Upper lobe of left lung (tissue), 6 donors: ENCODE measurements around the gene TBC1D3B. TPM values are rescaled to one million over a fixed set of nuclear protein-coding genes. Genes with fewer than 3 reads are reported as not detected.
A peak's percentile ranks its signal among the peaks of the same experiment; 100 is the strongest.
"Not testable (repeated sequence)": the region's sequence is repeated elsewhere in the genome, so short reads cannot be mapped to it uniquely, and the experiment has no call there.

Source experiments
- ATAC-seq, 2 donors: fragments of 200-7000 bp; cut with Tn5 transposase; one replicate each; pipeline ENCODE4 v1.9.1; 2022; ENCODE audit warnings: mild to moderate bottlenecking in 2 of 2, moderate library complexity in 2 of 2; ENCODE audit not compliant: low FRiP score in 2 of 2
- DNase-seq, 2 donors: peaks; one replicate each; pipeline ENCODE4 v3.0.0-alpha.2; 2019 to 2020
- H3K27ac ChIP-seq, 4 donors: fragments of 200-600 bp; sonication (generic); one replicate each; pipeline ENCODE4 v1.5.1; 2016 to 2019
- H3K27me3 ChIP-seq, 4 donors: fragments of 200-600 bp; sonication (generic); one replicate each; pipeline ENCODE4 v1.5.1; 2017 to 2019
- H3K36me3 ChIP-seq, 4 donors: fragments of 200-600 bp; sonication (generic); one replicate each; pipeline ENCODE4 v1.5.1; 2016 to 2019
- H3K4me1 ChIP-seq, 4 donors: fragments of 200-600 bp; sonication (generic); one replicate each; pipeline ENCODE4 v1.5.1; 2018 to 2019
- H3K4me3 ChIP-seq, 4 donors: fragments of 200-600 bp; sonication (generic); one replicate each; pipeline ENCODE4 v1.5.1; 2017 to 2019; ENCODE audit warnings: mild to moderate bottlenecking in 2 of 4, moderate library complexity in 1 of 4
- H3K9me3 ChIP-seq, 4 donors: fragments of 200-600 bp; sonication (generic); one replicate each; pipeline ENCODE4 v1.5.1; 2018 to 2019
- CTCF ChIP-seq, 6 experiments: fragments of 450-650 bp in 4 of 6; fragments of 200-600 bp in 2 of 6; sonication (generic) in 2 of 6; IDR thresholded peaks; one replicate each; pipeline ENCODE4 v1.5.1; 2016 to 2019; ENCODE audit warnings: antibody characterized with exemption in 6 of 6
- EP300 ChIP-seq, 4 donors: sonication (generic); formaldehyde crosslinking; IDR thresholded peaks; one replicate each; pipeline ENCODE4 v1.5.1; 2017; ENCODE audit warnings: antibody characterized with exemption in 4 of 4, control low read depth in 2 of 4
- POLR2A ChIP-seq, 4 donors: fragments of 450-650 bp; IDR thresholded peaks; one replicate each; pipeline ENCODE4 v1.5.1; 2016 to 2017; ENCODE audit warnings: antibody characterized with exemption in 4 of 4, mild to moderate bottlenecking in 2 of 4
- POLR2AphosphoS5 ChIP-seq, 2 donors: sonication (generic); formaldehyde crosslinking; IDR thresholded peaks; one replicate each; pipeline ENCODE4 v1.5.1; 2017; ENCODE audit warnings: antibody characterized with exemption in 2 of 2
- WGBS, 2 donors: methylation state at CpG; one replicate each; pipeline ENCODE4 v1.1.5; 2017 to 2018; 5-methylcytosine and 5-hydroxymethylcytosine counted together
- total RNA-seq, 6 donors: library from RNA; depleted of rRNA in 4 of 6; stranded (reverse); fragments of >200 nt in 4 of 6; gene quantifications; one replicate each; pipeline versions ENCODE4 v1.1.0 to v1.2.1, GENCODE V29; 2016 to 2021
- donor health status: DM: no; HTN: no; CAD: no; lungs with moderate emphysema.
- donor health status: DM: no; HTN: yes; CAD: no; lungs with severe emphysema.

Gene TBC1D3B
- total RNA-seq, 6 donors from 2014 or later: 3.6 to 8.9 (median 7.0) TPM; not detected in 1

DNA sequence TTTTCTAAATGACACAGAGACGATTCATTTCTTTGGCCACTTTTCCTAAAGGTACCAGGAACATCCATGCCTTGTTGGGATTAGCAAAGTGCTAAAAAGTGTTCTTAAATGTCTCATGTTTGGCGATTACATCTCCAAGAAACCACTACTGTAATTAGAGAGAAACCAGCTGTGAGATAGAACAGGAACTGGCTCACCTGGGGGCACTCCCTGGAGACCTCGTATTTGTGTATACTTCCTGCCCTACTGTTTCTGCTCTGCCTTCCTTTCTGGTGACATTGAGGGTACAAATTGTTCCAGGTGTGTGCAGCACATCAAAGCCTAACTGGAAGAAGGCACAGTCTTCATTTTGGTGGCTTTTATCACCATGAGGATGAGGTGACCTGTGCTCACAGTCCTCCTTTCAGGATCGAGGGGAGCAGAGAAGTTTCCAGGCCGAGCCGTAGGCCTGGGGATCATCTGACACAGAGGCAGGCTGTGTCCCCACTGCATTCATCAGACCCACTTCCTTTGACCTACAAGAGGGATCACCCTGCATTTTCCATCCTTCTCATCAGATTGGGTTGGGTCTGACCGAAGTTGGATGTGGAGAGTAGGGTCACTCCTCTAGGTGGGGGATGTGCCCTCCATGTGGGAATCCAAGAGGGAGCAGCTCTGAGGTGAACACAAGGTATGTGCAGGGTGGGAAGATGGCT, 49.1 kb downstream of the TBC1D3B start:
- Histone ChIP-seq H3K27me3 (no peaks in the 10 kb centered on the region), H3K27ac (no peak overlapping the region), H3K36me3 (no peaks in the 10 kb centered on the region), H3K4me3 (no peak overlapping the region), H3K4me1 (no peaks in the 10 kb centered on the region), H3K9me3 (peaks cover 0 to 18% (median 16%) of the 10 kb centered on the region in 4 donors)
- DNase-seq (no peak), ATAC-seq (no peak)
- TF ChIP-seq POLR2A (IDR thresholded peaks at IDR 0.05) (no peak), POLR2AphosphoS5 (IDR thresholded peaks at IDR 0.05) (peak in 1 of 2 donors; percentile 8)
- WGBS, 2 donors: 84 to 88% methylated on average over 7 of the region's 7 CpGs

- WGBS, 2 donors: 78 to 94% methylated on average over 7 of the region's 9 CpGs
- no peak for DNase-seq
Observed at GRCh38 chr17:36124879-36125824, 51.3 kb downstream of the TBC1D3B start.

DNA sequence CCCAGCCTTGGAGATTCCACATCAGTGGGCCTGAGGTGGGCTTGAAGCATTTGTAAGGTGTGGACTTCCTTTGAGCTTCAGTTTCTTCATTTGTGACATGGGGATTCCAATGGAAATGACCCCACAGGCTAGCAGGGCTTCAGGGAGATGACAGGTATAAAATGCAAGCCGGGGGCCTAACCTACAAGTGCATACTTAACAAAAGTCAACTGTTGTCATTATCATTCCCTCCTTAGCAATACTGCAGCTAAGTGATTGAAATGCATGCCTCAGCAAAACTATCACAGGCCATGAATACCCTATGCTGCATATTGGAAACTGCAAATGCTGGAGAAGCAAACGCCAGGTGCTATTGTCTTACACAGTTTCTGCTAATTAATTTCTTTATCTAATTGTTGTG, 53.0 kb downstream of the TBC1D3B start:
- Histone ChIP-seq H3K27ac (no peak overlapping the region), H3K4me1 (no peaks in the 10 kb centered on the region), H3K9me3 (peaks cover 0 to 18% (median 16%) of the 10 kb centered on the region in 4 donors), H3K4me3 (no peak overlapping the region), H3K36me3 (no peaks in the 10 kb centered on the region), H3K27me3 (no peaks in the 10 kb centered on the region)
- no peak for ATAC-seq
- TF ChIP-seq POLR2AphosphoS5 (IDR thresholded peaks at IDR 0.05) (no peak), CTCF (IDR thresholded peaks at IDR 0.05) (no peak), EP300 (IDR thresholded peaks at IDR 0.05) (no peak), POLR2A (IDR thresholded peaks at IDR 0.05) (no peak)
- no peak for DNase-seq
- WGBS, 2 donors: 83 to 88% methylated on average over 2 of the region's 2 CpGs

More at GRCh38 chr17:36124879-36125824, 51.3 kb downstream of the TBC1D3B start:
- Histone ChIP-seq H3K27me3 (no peaks in the 10 kb centered on the region), H3K27ac (no peak overlapping the region), H3K36me3 (no peaks in the 10 kb centered on the region), H3K4me1 (no peaks in the 10 kb centered on the region), H3K9me3 (peaks cover 0 to 18% (median 16%) of the 10 kb centered on the region in 4 donors), H3K4me3 (no peak overlapping the region)
- ATAC-seq: peak in 1 of 2 donors; percentile 6
- TF ChIP-seq POLR2A (IDR thresholded peaks at IDR 0.05) (no peak), CTCF (IDR thresholded peaks at IDR 0.05) (no peak), EP300 (IDR thresholded peaks at IDR 0.05) (no peak), POLR2AphosphoS5 (IDR thresholded peaks at IDR 0.05) (no peak)

- H3K9me3 ChIP-seq: peaks cover 0 to 15% (median 13%) of the 10 kb centered on the region in 4 donors
- H3K27me3 ChIP-seq, ATAC-seq, DNase-seq, H3K36me3 ChIP-seq, H3K4me1 ChIP-seq, H3K27ac ChIP-seq, H3K4me3 ChIP-seq: not testable (repeated sequence)
- 64 to 76% methylated on average over 6 of the region's 6 CpGs for WGBS, 2 donors
Observed at GRCh38 chr17:36121099-36121498, 55.3 kb downstream of the TBC1D3B start.

DNA sequence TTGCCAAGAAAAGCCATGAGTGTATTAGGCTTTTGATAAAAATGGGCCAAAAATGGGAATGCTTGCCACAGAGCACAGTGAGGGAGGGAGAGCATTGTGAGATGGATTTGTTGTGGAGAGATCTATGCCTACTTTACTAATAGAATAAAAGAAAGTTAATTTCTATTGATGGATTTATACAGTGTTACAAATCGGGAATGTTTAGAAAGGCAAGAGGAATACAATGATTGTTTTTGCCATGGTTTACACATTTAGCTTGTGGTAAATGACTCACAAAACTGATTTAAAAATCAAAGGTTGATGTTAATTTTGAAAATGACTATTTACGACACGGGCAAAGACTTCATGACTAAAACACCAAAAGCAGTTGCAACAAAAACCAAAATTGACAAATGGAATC, 56.2 kb downstream of the TBC1D3B start:
- Histone ChIP-seq H3K4me3 (no peak overlapping the region), H3K4me1 (no peaks in the 10 kb centered on the region), H3K9me3 (peaks cover 0 to 6% (median 4%) of the 10 kb centered on the region in 4 donors), H3K36me3 (no peaks in the 10 kb centered on the region), H3K27me3 (no peaks in the 10 kb centered on the region), H3K27ac (no peak overlapping the region)
- WGBS, 2 donors: 73% methylated on average over 3 of the region's 3 CpGs
- no peak for DNase-seq
- ATAC-seq: no peak
- TF ChIP-seq POLR2AphosphoS5 (IDR thresholded peaks at IDR 0.05) (no peak), CTCF (IDR thresholded peaks at IDR 0.05) (no peak), POLR2A (IDR thresholded peaks at IDR 0.05) (no peak), EP300 (IDR thresholded peaks at IDR 0.05) (no peak)
